ENCODE data around the gene SMIM44. TPM values are rescaled to one million over a fixed set of nuclear protein-coding genes. Genes with fewer than 3 reads are reported as not detected.

Gene SMIM44
- total and polyA plus RNA-seq, 9 of the 15 experiments (the other 6 are each of a cell fraction or from before 2014, with no cell fraction given): not detected

GRCh38 chr19:3503036-3503572, 19.9 kb upstream of the SMIM44 start (continued):
- no peak for TF ChIP-seq GABPA (tag; conservative IDR thresholded peaks at IDR 0.05; ENCODE audit: low read depth)
- no peak for TF ChIP-seq KAT7 (CRISPR knock-in tag; IDR thresholded peaks at IDR 0.05; ENCODE audit: borderline replicate concordance)
- TF ChIP-seq SIN3A (IDR thresholded peaks at IDR 0.05; ENCODE audit: borderline replicate concordance in 2 of 2, control insufficient read depth in 1 of 2, low read depth in 2 of 2, low read length in 2 of 2): no peak
- no peak for TF ChIP-seq ARID2 (IDR thresholded peaks at IDR 0.05)
- TF ChIP-seq RNF219 (CRISPR knock-in tag; IDR thresholded peaks at IDR 0.05): no peak
- no peak for TF ChIP-seq HIVEP1 (CRISPR knock-in tag; IDR thresholded peaks at IDR 0.05)
- no peak for TF ChIP-seq MEF2A (IDR thresholded peaks at IDR 0.05; ENCODE audit: control insufficient read depth, low read depth, low read length)
- no peak for TF ChIP-seq CHD2 (IDR thresholded peaks at IDR 0.05; ENCODE audit: low read depth, low read length)
- 0 out of 2 replicates have a peak, but pooled peaks have one; percentile 18 for TF ChIP-seq MTA1 (IDR thresholded peaks at IDR 0.05; ENCODE audit: borderline replicate concordance)
- no peak for TF ChIP-seq ZNF407 (IDR thresholded peaks at IDR 0.05; ENCODE audit: low read depth)
- no peak for TF ChIP-seq GTF2B (IDR thresholded peaks at IDR 0.05; ENCODE audit: extremely low read depth, insufficient read length)
- TF ChIP-seq PTRF (tag; IDR thresholded peaks at IDR 0.05): no peak
- no peak for TF ChIP-seq E2F6 (IDR thresholded peaks at IDR 0.05; ENCODE audit: borderline replicate concordance in 1 of 2, extremely low read depth in 1 of 2, insufficient read depth in 1 of 2, insufficient read length in 1 of 2, low read depth in 1 of 2, low read length in 1 of 2, poor library complexity in 1 of 2, severe bottlenecking in 1 of 2)

Measured in K562 (cell line).